K562 (cell line): ENCODE data around the gene TIGIT. TPM values are rescaled to one million over a fixed set of nuclear protein-coding genes. Genes with fewer than 3 reads are reported as not detected.

Source experiments
- MAZ ChIP-seq, 2 experiments: fragments of 450-650 bp in 1 of 2; sonication (generic) in 1 of 2; formaldehyde crosslinking; IDR thresholded peaks in 1 of 2; conservative IDR thresholded peaks in 1 of 2; 2 replicates each; pipeline versions ENCODE4 v1.4.0 to v1.5.0; 2020; ENCODE audit warnings: mild to moderate bottlenecking in 1 of 2, missing genetic modification reagents in 1 of 2
- ZNF217 ChIP-seq: sonication (generic); formaldehyde crosslinking; IDR thresholded peaks from 2 replicates; pipeline ENCODE4 v1.8.0; 2022; ENCODE audit warnings: mild to moderate bottlenecking, missing genetic modification reagents
- polyA plus RNA-seq, 8 experiments: library from polyadenylated mRNA; depleted of rRNA in 4 of 8; stranded (reverse) in 5 of 8; unstranded in 3 of 8; fragments of >200 nt; fragmentation: Nextera tagmentation in 2 of 8; fragmentation: Illumina TruSeq in 1 of 8; extraction: Ambion mirVana in 2 of 8; extraction: Trizol in 1 of 8; gene quantifications; 2 replicates each; pipeline versions ENCODE4 v1.2.1 to v1.2.3, GENCODE V29; 2011 to 2014; ENCODE audit warnings: inconsistent platforms in 1 of 8, missing spikeins in 1 of 8
- total RNA-seq, 7 experiments: library from RNA; depleted of rRNA in 6 of 7; stranded (reverse); fragments of >200 nt in 6 of 7; fragmentation: Illumina TruSeq in 2 of 7; extraction: Trizol in 2 of 7; gene quantifications; 2 replicates each; pipeline versions ENCODE4 v1.2.1 to v1.2.3, GENCODE V29; 2011 to 2021; ENCODE audit warnings: low replicate concordance in 1 of 7
- TF ChIP-seq, protein P1 (sequence below): fragments of 200-600 bp; sonication (generic); IDR thresholded peaks from one replicate; pipeline ENCODE4 v1.6.1; 2012; ENCODE audit warnings: mild to moderate bottlenecking, low read depth, low read length, inconsistent platforms
- TF ChIP-seq, protein P2 (sequence below): fragments of 450-650 bp; formaldehyde crosslinking; IDR thresholded peaks from 2 replicates; pipeline ENCODE4 v1.4.0; 2022; ENCODE audit warnings: missing genetic modification characterization
- TF ChIP-seq, protein P3 (sequence below): fragments of 450-650 bp; formaldehyde crosslinking; IDR thresholded peaks from 2 replicates; pipeline ENCODE4 v1.4.0; 2020; ENCODE audit warnings: mild to moderate bottlenecking, moderate library complexity

Gene TIGIT
- total and polyA plus RNA-seq, 9 of the 15 experiments (the other 6 are each of a cell fraction or from before 2014, with no cell fraction given), result 0.11 TPM; not detected in 8

DNA sequence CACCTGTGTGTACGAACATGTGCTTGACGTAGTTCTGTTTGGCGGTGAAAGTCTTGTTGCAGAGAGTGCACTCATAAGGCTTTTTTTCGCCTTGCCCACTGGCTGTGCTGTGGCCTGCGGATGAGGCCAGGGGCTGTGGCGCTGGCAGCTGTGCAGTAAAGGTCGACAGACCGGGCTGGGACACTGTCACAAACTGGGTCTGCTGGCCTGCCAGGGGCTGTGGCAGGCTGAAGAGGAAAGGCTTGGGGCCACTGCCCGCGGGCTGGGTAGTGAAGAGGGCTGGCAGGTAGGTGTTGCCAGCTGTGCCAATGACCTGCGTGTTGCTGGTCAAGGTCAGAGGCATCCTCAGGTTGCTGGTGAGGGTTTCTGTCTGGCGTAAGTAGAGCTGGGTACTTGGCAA lies 56.4 kb downstream of the TIGIT start (continued):
- TF ChIP-seq ZNF217 (CRISPR knock-in tag) (no peak), MAZ (CRISPR knock-in tag; conservative IDR thresholded peaks at IDR 0.05 in 1 of 2, IDR thresholded peaks at IDR 0.05 in 1 of 2) (no peak)
- TF ChIP-seq, protein P1, sequence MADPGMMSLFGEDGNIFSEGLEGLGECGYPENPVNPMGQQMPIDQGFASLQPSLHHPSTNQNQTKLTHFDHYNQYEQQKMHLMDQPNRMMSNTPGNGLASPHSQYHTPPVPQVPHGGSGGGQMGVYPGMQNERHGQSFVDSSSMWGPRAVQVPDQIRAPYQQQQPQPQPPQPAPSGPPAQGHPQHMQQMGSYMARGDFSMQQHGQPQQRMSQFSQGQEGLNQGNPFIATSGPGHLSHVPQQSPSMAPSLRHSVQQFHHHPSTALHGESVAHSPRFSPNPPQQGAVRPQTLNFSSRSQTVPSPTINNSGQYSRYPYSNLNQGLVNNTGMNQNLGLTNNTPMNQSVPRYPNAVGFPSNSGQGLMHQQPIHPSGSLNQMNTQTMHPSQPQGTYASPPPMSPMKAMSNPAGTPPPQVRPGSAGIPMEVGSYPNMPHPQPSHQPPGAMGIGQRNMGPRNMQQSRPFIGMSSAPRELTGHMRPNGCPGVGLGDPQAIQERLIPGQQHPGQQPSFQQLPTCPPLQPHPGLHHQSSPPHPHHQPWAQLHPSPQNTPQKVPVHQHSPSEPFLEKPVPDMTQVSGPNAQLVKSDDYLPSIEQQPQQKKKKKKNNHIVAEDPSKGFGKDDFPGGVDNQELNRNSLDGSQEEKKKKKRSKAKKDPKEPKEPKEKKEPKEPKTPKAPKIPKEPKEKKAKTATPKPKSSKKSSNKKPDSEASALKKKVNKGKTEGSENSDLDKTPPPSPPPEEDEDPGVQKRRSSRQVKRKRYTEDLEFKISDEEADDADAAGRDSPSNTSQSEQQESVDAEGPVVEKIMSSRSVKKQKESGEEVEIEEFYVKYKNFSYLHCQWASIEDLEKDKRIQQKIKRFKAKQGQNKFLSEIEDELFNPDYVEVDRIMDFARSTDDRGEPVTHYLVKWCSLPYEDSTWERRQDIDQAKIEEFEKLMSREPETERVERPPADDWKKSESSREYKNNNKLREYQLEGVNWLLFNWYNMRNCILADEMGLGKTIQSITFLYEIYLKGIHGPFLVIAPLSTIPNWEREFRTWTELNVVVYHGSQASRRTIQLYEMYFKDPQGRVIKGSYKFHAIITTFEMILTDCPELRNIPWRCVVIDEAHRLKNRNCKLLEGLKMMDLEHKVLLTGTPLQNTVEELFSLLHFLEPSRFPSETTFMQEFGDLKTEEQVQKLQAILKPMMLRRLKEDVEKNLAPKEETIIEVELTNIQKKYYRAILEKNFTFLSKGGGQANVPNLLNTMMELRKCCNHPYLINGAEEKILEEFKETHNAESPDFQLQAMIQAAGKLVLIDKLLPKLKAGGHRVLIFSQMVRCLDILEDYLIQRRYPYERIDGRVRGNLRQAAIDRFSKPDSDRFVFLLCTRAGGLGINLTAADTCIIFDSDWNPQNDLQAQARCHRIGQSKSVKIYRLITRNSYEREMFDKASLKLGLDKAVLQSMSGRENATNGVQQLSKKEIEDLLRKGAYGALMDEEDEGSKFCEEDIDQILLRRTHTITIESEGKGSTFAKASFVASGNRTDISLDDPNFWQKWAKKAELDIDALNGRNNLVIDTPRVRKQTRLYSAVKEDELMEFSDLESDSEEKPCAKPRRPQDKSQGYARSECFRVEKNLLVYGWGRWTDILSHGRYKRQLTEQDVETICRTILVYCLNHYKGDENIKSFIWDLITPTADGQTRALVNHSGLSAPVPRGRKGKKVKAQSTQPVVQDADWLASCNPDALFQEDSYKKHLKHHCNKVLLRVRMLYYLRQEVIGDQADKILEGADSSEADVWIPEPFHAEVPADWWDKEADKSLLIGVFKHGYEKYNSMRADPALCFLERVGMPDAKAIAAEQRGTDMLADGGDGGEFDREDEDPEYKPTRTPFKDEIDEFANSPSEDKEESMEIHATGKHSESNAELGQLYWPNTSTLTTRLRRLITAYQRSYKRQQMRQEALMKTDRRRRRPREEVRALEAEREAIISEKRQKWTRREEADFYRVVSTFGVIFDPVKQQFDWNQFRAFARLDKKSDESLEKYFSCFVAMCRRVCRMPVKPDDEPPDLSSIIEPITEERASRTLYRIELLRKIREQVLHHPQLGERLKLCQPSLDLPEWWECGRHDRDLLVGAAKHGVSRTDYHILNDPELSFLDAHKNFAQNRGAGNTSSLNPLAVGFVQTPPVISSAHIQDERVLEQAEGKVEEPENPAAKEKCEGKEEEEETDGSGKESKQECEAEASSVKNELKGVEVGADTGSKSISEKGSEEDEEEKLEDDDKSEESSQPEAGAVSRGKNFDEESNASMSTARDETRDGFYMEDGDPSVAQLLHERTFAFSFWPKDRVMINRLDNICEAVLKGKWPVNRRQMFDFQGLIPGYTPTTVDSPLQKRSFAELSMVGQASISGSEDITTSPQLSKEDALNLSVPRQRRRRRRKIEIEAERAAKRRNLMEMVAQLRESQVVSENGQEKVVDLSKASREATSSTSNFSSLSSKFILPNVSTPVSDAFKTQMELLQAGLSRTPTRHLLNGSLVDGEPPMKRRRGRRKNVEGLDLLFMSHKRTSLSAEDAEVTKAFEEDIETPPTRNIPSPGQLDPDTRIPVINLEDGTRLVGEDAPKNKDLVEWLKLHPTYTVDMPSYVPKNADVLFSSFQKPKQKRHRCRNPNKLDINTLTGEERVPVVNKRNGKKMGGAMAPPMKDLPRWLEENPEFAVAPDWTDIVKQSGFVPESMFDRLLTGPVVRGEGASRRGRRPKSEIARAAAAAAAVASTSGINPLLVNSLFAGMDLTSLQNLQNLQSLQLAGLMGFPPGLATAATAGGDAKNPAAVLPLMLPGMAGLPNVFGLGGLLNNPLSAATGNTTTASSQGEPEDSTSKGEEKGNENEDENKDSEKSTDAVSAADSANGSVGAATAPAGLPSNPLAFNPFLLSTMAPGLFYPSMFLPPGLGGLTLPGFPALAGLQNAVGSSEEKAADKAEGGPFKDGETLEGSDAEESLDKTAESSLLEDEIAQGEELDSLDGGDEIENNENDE, result no peak
- TF ChIP-seq, protein P2, sequence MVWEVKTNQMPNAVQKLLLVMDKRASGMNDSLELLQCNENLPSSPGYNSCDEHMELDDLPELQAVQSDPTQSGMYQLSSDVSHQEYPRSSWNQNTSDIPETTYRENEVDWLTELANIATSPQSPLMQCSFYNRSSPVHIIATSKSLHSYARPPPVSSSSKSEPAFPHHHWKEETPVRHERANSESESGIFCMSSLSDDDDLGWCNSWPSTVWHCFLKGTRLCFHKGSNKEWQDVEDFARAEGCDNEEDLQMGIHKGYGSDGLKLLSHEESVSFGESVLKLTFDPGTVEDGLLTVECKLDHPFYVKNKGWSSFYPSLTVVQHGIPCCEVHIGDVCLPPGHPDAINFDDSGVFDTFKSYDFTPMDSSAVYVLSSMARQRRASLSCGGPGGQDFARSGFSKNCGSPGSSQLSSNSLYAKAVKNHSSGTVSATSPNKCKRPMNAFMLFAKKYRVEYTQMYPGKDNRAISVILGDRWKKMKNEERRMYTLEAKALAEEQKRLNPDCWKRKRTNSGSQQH (CRISPR knock-in tag), result no peak
- TF ChIP-seq, protein P3, sequence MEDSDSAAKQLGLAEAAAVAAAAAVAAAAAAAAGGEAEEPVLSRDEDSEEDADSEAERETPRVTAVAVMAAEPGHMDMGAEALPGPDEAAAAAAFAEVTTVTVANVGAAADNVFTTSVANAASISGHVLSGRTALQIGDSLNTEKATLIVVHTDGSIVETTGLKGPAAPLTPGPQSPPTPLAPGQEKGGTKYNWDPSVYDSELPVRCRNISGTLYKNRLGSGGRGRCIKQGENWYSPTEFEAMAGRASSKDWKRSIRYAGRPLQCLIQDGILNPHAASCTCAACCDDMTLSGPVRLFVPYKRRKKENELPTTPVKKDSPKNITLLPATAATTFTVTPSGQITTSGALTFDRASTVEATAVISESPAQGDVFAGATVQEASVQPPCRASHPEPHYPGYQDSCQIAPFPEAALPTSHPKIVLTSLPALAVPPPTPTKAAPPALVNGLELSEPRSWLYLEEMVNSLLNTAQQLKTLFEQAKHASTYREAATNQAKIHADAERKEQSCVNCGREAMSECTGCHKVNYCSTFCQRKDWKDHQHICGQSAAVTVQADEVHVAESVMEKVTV, result no peak
- TF ChIP-seq, all 486 proteins: peak for 0
